Naive thymus-derived CD8-positive, alpha-beta T cell (primary cell): ENCODE data around the gene PGC. TPM values are rescaled to one million over a fixed set of nuclear protein-coding genes. Genes with fewer than 3 reads are reported as not detected.

Source experiments
- ATAC-seq, 2 donors: fragments of 150-1000 bp; cut with Tn5 transposase in 1 of 2; sonication (Bioruptor Pico), chemical (Tn5 transposase) in 1 of 2; 1 replicate in 1 of 2; 2 replicates in 1 of 2; pipeline ENCODE4 v1.10.0; 2021; ENCODE audit warnings: mild to moderate bottlenecking in 2 of 2, moderate library complexity in 2 of 2
- POLR2A ChIA-PET: fragments of 350-600 bp; sonication (Branson Sonifier 250); formaldehyde crosslinking; loops from one replicate; lab custom pipeline; 2021; ENCODE audit warnings: antibody characterized with exemption; lab: Charles Lee
- DNase-seq, 10 donors: peaks; one replicate each; pipeline versions ENCODE4 v3.0.0 to v3.0.0-alpha.2; 2020 to 2022
- H3K27ac Mint-ChIP-seq, 10 donors: one replicate each; pipeline ENCODE4 v1.8.0; 2020 to 2022; ENCODE audit warnings: mild to moderate bottlenecking in 10 of 10, mixed read lengths in 10 of 10, moderate library complexity in 4 of 10, inconsistent platforms in 1 of 10
- H3K27me3 Mint-ChIP-seq, 5 donors: one replicate each; pipeline ENCODE4 v1.8.0; 2021 to 2022; ENCODE audit warnings: mixed read lengths in 5 of 5
- H3K36me3 Mint-ChIP-seq, 3 donors: one replicate each; pipeline ENCODE4 v1.8.0; 2020 to 2022; ENCODE audit warnings: mixed read lengths in 3 of 3, mild to moderate bottlenecking in 2 of 3, inconsistent platforms in 1 of 3
- H3K4me1 Mint-ChIP-seq, 4 donors: one replicate each; pipeline ENCODE4 v1.8.0; 2021 to 2022; ENCODE audit warnings: mixed read lengths in 4 of 4
- H3K4me3 Mint-ChIP-seq, 10 donors: one replicate each; pipeline ENCODE4 v1.8.0; 2020 to 2022; ENCODE audit warnings: mild to moderate bottlenecking in 10 of 10, mixed read lengths in 10 of 10, moderate library complexity in 6 of 10, inconsistent platforms in 1 of 10
- H3K9me3 Mint-ChIP-seq, 9 donors: one replicate each; pipeline ENCODE4 v1.8.0; 2020 to 2022; ENCODE audit warnings: mixed read lengths in 9 of 9, mild to moderate bottlenecking in 3 of 9, inconsistent platforms in 1 of 9, moderate library complexity in 1 of 9
- polyA plus RNA-seq, 3 donors: library from polyadenylated mRNA; unstranded; fragments of 300-500 nt; fragmentation: Illumina TruSeq; gene quantifications; one replicate each; pipeline ENCODE4 v1.2.3, GENCODE V29; 2021
- total RNA-seq, 8 experiments: library from RNA in 2 of 8; stranded (reverse) in 2 of 8; gene quantifications; one replicate each; pipeline ENCODE4 v1.2.3 and lab custom pipeline; 2021 to 2026

PGC gene
- total RNA-seq = not detected
- not detected for polyA plus RNA-seq
- total RNA-seq (lab: John Stamatoyannopoulos, UW) = 0 to 0.15 (median 0) reads per million in 6 experiments

GRCh38 chr6:41747256-41748101, at the start of gene PGC:
PGC (minus strand) TSS chr6:41747397; CDS start chr6:41747334, 63 bp downstream.
- no peak within 1 kb of the TSS for H3K27ac Mint-ChIP-seq

GRCh38 chr6:41796474-41796873, 49.3 kb upstream of the PGC start:
- peak overlapping the region in 2 of 10 donors; percentile 43 to 70 for H3K27ac Mint-ChIP-seq
- H3K4me1 Mint-ChIP-seq = peaks cover 0 to 8% (median 0%) of the 10 kb centered on the region in 4 donors
- ATAC-seq (no peak), DNase-seq (no peak)
- no peaks in the 10 kb centered on the region for H3K27me3 Mint-ChIP-seq
- H3K36me3 Mint-ChIP-seq = peaks cover 0 to 33% (median 4%) of the 10 kb centered on the region in 3 donors
- POLR2A ChIA-PET = interaction anchor here (0.7 to 1.3 kb wide), 2 partner anchors 9 to 1375 kb away, joined by 6 to 7 read pairs; partner anchors contain the start of gene TOMM6
- no peaks in the 10 kb centered on the region for H3K9me3 Mint-ChIP-seq
- H3K4me3 Mint-ChIP-seq = no peak overlapping the region

More at GRCh38 chr6:41747256-41748101, at the start of gene PGC:
- DNase-seq (no peak), ATAC-seq (no peak)
- POLR2A ChIA-PET = no interaction called here
- Mint-ChIP-seq H3K9me3 (no peaks in the 10 kb centered on the region), H3K36me3 (no peaks in the 10 kb centered on the region), H3K4me1 (no peaks in the 10 kb centered on the region), H3K27me3 (peaks cover 0 to 5% (median 0%) of the 10 kb centered on the region in 5 donors), H3K4me3 (no peak within 1 kb of the TSS)

- no peaks in the 10 kb centered on the region for H3K9me3 Mint-ChIP-seq
- ATAC-seq (no peak), DNase-seq (no peak)
- no peaks in the 10 kb centered on the region for H3K27me3 Mint-ChIP-seq
- H3K4me3 Mint-ChIP-seq = no peak overlapping the region
- peak overlapping the region in 4 of 10 donors; percentile 3 to 57 (median 12) for H3K27ac Mint-ChIP-seq
- POLR2A ChIA-PET = no interaction called here
- H3K4me1 Mint-ChIP-seq = peaks cover 0 to 26% (median 7%) of the 10 kb centered on the region in 4 donors
- peaks cover 0 to 50% (median 9%) of the 10 kb centered on the region in 3 donors for H3K36me3 Mint-ChIP-seq
Observed at GRCh38 chr6:41791984-41792383, 44.8 kb upstream of the PGC start.

GRCh38 chr6:41791305-41791704, 44.1 kb upstream of the PGC start:
- DNase-seq = no peak
- ATAC-seq = no peak
- Mint-ChIP-seq H3K27ac (peak overlapping the region in 2 of 10 donors; percentile 2 to 19), H3K4me3 (no peak overlapping the region), H3K27me3 (no peaks in the 10 kb centered on the region), H3K4me1 (peaks cover 0 to 25% (median 7%) of the 10 kb centered on the region in 4 donors), H3K36me3 (peaks cover 0 to 49% (median 9%) of the 10 kb centered on the region in 3 donors), H3K9me3 (no peaks in the 10 kb centered on the region)
- POLR2A ChIA-PET = interaction anchor here (0.6 kb wide), 1 partner anchor 98 kb away, joined by 3 read pairs; no protein-coding TSS in a partner anchor

GRCh38 chr6:41790045-41790444, 42.8 kb upstream of the PGC start:
- H3K36me3 Mint-ChIP-seq = peaks cover 0 to 46% (median 9%) of the 10 kb centered on the region in 3 donors
- peak overlapping the region in 2 of 10 donors; percentile 17 to 45 for H3K27ac Mint-ChIP-seq
- H3K9me3 Mint-ChIP-seq = no peaks in the 10 kb centered on the region
- H3K27me3 Mint-ChIP-seq = no peaks in the 10 kb centered on the region
- POLR2A ChIA-PET = interaction anchor here (1.1 kb wide), 1 partner anchor 9 kb away, joined by 3 read pairs; the partner anchor contains the start of gene PRICKLE4
- H3K4me1 Mint-ChIP-seq = peaks cover 0 to 30% (median 7%) of the 10 kb centered on the region in 4 donors
- peak overlapping the region in 2 of 10 donors; percentile 12 to 43 for H3K4me3 Mint-ChIP-seq
- DNase-seq (no peak), ATAC-seq (no peak)

- DNase-seq = no peak
- ATAC-seq = no peak
- H3K27ac Mint-ChIP-seq = peak overlapping the region in 8 of 10 donors; percentile 17 to 85 (median 72)
- H3K9me3 Mint-ChIP-seq = no peaks in the 10 kb centered on the region
- POLR2A ChIA-PET = interaction anchor here (1.1 kb wide), 1 partner anchor 9 kb away, joined by 3 read pairs; the partner anchor contains the start of gene PRICKLE4
- H3K36me3 Mint-ChIP-seq = peaks cover 0 to 44% (median 9%) of the 10 kb centered on the region in 3 donors
- H3K4me3 Mint-ChIP-seq = peak overlapping the region in 9 of 10 donors; percentile 69 to 96 (median 83)
- H3K4me1 Mint-ChIP-seq = peaks cover 2 to 30% (median 10%) of the 10 kb centered on the region in 4 donors
- H3K27me3 Mint-ChIP-seq = no peaks in the 10 kb centered on the region
Observed at GRCh38 chr6:41789390-41789724, 42.2 kb upstream of the PGC start.

GRCh38 chr6:41787219-41787917, 40.2 kb upstream of the PGC start, which contains the start of gene TOMM6:
TOMM6 (plus strand) TSS chr6:41787694; CDS start chr6:41787698, 4 bp downstream.
- H3K27ac Mint-ChIP-seq = peak within 1 kb of the TSS; percentile 92 to 98 (median 96)
- H3K4me3 Mint-ChIP-seq = peak within 1 kb of the TSS; percentile 89 to 97 (median 94)
- H3K9me3 Mint-ChIP-seq = no peaks in the 10 kb centered on the region
- peaks cover 0 to 4% (median 0%) of the 10 kb centered on the region in 5 donors for H3K27me3 Mint-ChIP-seq
- DNase-seq (peak; percentile 90 to 97 (median 95)), ATAC-seq (peak; percentile 80)
- POLR2A ChIA-PET = interaction anchor here (0.5 to 4.5 kb wide), 27 partner anchors 9 to 1405 kb away, joined by 3 to 102 read pairs (median 4); partner anchors contain the start of genes BYSL, CNPY3, KLHDC3 and MEA1
- H3K36me3 Mint-ChIP-seq = peaks cover 0 to 32% (median 8%) of the 10 kb centered on the region in 3 donors
- peaks cover 2 to 28% (median 13%) of the 10 kb centered on the region in 4 donors for H3K4me1 Mint-ChIP-seq

- peak; percentile 68 to 73 for ATAC-seq
- Mint-ChIP-seq H3K9me3 (no peaks in the 10 kb centered on the region), H3K36me3 (peaks cover 0 to 25% (median 7%) of the 10 kb centered on the region in 3 donors), H3K4me3 (peak overlapping the region; percentile 89 to 97 (median 94)), H3K4me1 (peaks cover 2 to 25% (median 13%) of the 10 kb centered on the region in 4 donors), H3K27me3 (peaks cover 0 to 4% (median 0%) of the 10 kb centered on the region in 5 donors), H3K27ac (peak overlapping the region; percentile 92 to 98 (median 96))
- POLR2A ChIA-PET = interaction anchor here (0.5 to 4.5 kb wide), 22 partner anchors 8 to 1383 kb away, joined by 3 to 102 read pairs (median 4); partner anchors contain the start of genes BYSL, KLHDC3, MEA1 and MED20
- DNase-seq = peak; percentile 75 to 91 (median 88)
Observed at GRCh38 chr6:41786451-41787218, 39.4 kb upstream of the PGC start.

- DNase-seq (peak in 2 of 10 donors; percentile 8 to 11), ATAC-seq (no peak)
- Mint-ChIP-seq H3K27me3 (peaks cover 0 to 9% (median 0%) of the 10 kb centered on the region in 5 donors), H3K9me3 (no peaks in the 10 kb centered on the region), H3K4me3 (peak overlapping the region; percentile 72 to 96 (median 92)), H3K4me1 (peaks cover 5 to 30% (median 19%) of the 10 kb centered on the region in 4 donors), H3K27ac (peak overlapping the region in 4 of 10 donors; percentile 34 to 81 (median 69)), H3K36me3 (peaks cover 0 to 20% (median 4%) of the 10 kb centered on the region in 3 donors)
- POLR2A ChIA-PET = interaction anchor here (0.6 to 4.5 kb wide), 15 partner anchors 7 to 1228 kb away, joined by 3 to 102 read pairs (median 5); partner anchors contain the start of genes BYSL, KLHDC3, MEA1 and MED20
Observed at GRCh38 chr6:41785689-41786450, 38.7 kb upstream of the PGC start.

GRCh38 chr6:41785254-41785653, 38.1 kb upstream of the PGC start:
- Mint-ChIP-seq H3K27ac (no peak overlapping the region), H3K4me1 (peaks cover 5 to 32% (median 20%) of the 10 kb centered on the region in 4 donors), H3K9me3 (no peaks in the 10 kb centered on the region), H3K27me3 (peaks cover 0 to 9% (median 0%) of the 10 kb centered on the region in 5 donors), H3K36me3 (peaks cover 0 to 14% (median 4%) of the 10 kb centered on the region in 3 donors), H3K4me3 (peak overlapping the region in 9 of 10 donors; percentile 24 to 96 (median 39))
- ATAC-seq = no peak
- POLR2A ChIA-PET = interaction anchor here (0.6 to 4.5 kb wide), 6 partner anchors 12 to 263 kb away, joined by 3 to 102 read pairs (median 18); partner anchors contain the start of genes BYSL, MED20 and TAF8
- no peak for DNase-seq
